ENCODE data around the gene HSBP1. TPM values are rescaled to one million over a fixed set of nuclear protein-coding genes. Genes with fewer than 3 reads are reported as not detected.

The HSBP1 gene
- total RNA-seq, 2 donors from 2014 or later, result 112 to 134 TPM

DNA sequence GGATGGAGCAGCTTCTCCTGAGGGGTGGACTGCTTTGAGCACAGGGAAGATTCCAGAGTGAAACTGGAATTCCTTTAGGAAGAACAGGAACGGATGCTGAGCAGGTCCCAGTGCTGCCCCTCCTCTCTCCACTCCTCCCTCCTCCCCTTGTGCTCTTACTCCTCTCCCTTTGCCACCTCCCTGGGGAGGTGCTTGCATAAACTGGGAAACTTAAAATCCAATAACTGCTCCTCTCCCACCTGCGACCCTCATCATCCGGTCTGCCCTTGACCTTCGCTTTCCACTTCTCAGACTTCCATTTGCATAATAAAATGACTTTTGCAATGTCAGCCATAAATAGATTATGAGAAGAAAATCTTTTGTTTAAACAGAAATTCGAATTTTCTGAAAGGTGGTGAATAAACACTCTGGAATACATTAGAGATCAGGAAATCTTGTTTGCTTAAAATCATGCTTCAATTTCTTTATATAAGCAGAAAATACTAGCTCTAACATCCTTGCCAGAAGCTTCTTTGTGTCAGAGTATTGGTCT is 23.7 kb downstream of the HSBP1 start:
- no peaks in the 10 kb centered on the region for H3K36me3 ChIP-seq
- intact Hi-C loops (cut with DNase I), result no loop called here
- no peak overlapping the region for H3K4me3 ChIP-seq
- no peaks in the 10 kb centered on the region for H3K4me1 ChIP-seq
- H3K9me3 ChIP-seq, result no peaks in the 10 kb centered on the region
- no peak for DNase-seq
- TF ChIP-seq, protein P1, sequence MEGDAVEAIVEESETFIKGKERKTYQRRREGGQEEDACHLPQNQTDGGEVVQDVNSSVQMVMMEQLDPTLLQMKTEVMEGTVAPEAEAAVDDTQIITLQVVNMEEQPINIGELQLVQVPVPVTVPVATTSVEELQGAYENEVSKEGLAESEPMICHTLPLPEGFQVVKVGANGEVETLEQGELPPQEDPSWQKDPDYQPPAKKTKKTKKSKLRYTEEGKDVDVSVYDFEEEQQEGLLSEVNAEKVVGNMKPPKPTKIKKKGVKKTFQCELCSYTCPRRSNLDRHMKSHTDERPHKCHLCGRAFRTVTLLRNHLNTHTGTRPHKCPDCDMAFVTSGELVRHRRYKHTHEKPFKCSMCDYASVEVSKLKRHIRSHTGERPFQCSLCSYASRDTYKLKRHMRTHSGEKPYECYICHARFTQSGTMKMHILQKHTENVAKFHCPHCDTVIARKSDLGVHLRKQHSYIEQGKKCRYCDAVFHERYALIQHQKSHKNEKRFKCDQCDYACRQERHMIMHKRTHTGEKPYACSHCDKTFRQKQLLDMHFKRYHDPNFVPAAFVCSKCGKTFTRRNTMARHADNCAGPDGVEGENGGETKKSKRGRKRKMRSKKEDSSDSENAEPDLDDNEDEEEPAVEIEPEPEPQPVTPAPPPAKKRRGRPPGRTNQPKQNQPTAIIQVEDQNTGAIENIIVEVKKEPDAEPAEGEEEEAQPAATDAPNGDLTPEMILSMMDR (IDR thresholded peaks at IDR 0.05), result no peak
- H3K27me3 ChIP-seq, result no peaks in the 10 kb centered on the region
- H3K27ac ChIP-seq, result no peak overlapping the region
- H3K9ac ChIP-seq (ENCODE audit: low read depth in 2 of 2, low read length in 2 of 2), result no peak overlapping the region

DNA sequence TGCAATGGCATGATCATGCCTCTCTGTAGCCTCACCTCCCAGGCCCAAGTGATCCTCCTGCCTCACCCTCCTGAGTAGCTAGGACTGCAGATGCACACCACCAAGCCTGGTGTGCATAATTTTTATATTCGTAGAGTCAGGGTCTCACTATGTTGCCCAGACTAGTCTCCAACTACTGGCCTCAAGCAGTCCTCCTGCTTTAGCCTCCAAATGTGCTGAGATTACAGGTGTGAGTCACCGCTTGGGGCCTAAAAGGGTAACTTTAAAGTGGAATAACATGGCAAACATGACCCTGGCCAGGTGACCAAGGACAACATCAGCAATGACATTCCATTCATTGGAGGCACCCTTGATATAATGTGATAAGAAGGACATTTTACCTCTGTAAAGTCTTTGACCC is 26.1 kb downstream of the HSBP1 start:
- Histone ChIP-seq H3K4me1 (no peaks in the 10 kb centered on the region), H3K9ac (ENCODE audit: low read depth in 2 of 2, low read length in 2 of 2) (no peak overlapping the region), H3K27me3 (no peaks in the 10 kb centered on the region), H3K4me3 (no peak overlapping the region), H3K36me3 (no peaks in the 10 kb centered on the region), H3K27ac (no peak overlapping the region), H3K9me3 (no peaks in the 10 kb centered on the region)
- TF ChIP-seq, protein P1 (IDR thresholded peaks at IDR 0.05), result no peak
- intact Hi-C loops (cut with DNase I), result no loop called here
- DNase-seq, result no peak

DNA sequence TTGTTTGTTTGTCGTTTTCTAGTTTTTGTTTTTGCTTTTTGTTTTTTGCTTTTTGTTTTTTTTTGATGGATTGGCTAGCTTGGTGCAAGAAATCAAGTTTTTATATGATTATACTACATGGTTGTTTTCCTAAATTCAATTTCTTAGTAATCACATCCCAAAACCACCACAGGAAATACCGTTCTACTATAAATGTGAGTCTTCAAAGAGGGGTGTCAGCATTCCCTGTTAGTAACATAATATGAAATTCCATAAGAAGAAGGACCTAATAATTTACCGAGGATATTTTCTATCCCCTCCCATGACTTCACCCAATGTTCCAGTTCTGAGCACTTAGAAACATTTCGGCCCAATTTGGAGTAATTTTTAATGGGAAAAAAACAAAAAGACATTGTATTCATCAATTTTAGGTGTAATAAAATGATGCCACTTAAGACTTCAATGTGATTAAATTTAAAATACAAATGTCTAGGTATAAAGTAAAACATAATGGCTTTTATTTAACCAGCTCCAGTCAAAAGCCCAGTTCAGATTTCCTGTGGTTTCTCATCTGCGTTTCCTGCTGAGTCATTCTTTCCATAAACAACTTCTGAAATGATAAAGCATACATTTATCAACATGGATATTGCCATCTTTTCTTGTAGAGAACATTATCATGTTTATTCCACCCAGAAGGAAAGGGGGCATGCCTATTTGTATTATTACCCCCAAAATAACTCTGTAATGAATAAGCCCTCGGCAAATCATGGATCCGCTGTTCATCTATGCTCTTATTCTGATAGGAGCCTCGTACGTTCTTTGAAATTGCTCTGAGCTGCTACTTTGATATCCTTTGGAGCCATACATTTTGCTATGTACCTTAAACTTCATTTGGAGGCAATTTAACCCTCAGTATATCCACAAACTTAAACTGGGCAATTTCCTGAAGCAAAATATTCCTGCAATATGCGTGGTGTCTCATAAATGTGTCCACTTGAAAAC is 28.1 kb downstream of the HSBP1 start:
- no peak for DNase-seq

DNA sequence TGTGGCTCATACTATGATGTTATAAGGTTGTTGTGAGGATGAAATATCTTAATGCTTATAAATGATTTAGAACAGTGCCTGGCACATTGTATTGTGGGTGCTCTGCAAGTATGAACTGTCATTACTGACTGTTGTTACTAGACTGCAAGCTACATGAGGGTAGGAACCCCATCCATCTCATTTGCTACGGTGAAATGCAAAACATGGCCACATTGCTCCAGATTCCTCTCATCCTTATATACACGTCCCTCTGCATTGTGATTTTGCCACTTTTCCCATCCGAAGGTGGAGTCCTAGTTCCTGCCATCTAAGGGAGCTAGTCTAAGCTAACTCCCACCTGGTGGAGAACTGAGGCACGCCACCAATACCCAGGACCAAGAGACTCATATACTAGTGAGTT is 29.8 kb downstream of the HSBP1 start:
- Histone ChIP-seq H3K27me3 (no peaks in the 10 kb centered on the region), H3K27ac (no peak overlapping the region), H3K4me1 (no peaks in the 10 kb centered on the region), H3K9me3 (no peaks in the 10 kb centered on the region), H3K36me3 (no peaks in the 10 kb centered on the region), H3K9ac (ENCODE audit: low read depth in 2 of 2, low read length in 2 of 2) (no peak overlapping the region), H3K4me3 (no peak overlapping the region)
- TF ChIP-seq, protein P1 (IDR thresholded peaks at IDR 0.05), result no peak
- intact Hi-C loops (cut with DNase I), result no loop called here
- DNase-seq, result no peak

More for the DNA sequence above, 28.1 kb downstream of the HSBP1 start:
- TF ChIP-seq, protein P1 (IDR thresholded peaks at IDR 0.05), result no peak
- intact Hi-C loops (cut with DNase I), result no loop called here
- Histone ChIP-seq H3K27me3 (no peaks in the 10 kb centered on the region), H3K4me1 (no peaks in the 10 kb centered on the region), H3K4me3 (no peak overlapping the region), H3K9me3 (no peaks in the 10 kb centered on the region), H3K9ac (ENCODE audit: low read depth in 2 of 2, low read length in 2 of 2) (no peak overlapping the region), H3K27ac (no peak overlapping the region), H3K36me3 (no peaks in the 10 kb centered on the region)

DNA sequence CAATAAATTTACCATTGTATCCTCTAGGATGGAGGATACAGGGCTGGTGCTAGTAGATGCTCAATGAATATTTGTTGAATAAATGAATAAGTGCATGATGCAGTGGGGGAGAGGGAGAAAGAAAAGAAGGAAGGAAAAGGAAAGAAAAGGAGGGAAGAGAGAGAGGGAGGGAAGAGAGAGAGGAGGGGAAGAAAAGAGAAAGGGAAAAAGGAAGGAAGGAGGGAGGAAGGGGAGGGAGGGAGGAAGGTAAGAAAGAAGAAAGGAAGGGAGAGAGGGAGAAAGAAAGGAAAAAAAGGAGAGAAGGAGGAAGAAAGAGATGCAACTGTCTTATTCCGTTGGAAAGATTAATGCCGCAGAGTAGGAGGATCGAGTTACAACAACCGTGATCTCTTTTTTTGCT is 30.4 kb downstream of the HSBP1 start:
- intact Hi-C loops (cut with DNase I), result no loop called here
- H3K4me1 ChIP-seq, result no peaks in the 10 kb centered on the region
- no peaks in the 10 kb centered on the region for H3K36me3 ChIP-seq
- H3K4me3 ChIP-seq, result no peak overlapping the region
- no peak overlapping the region for H3K9ac ChIP-seq (ENCODE audit: low read depth in 2 of 2, low read length in 2 of 2)
- no peaks in the 10 kb centered on the region for H3K27me3 ChIP-seq
- no peaks in the 10 kb centered on the region for H3K9me3 ChIP-seq
- DNase-seq, result no peak
- TF ChIP-seq, protein P1 (IDR thresholded peaks at IDR 0.05), result no peak
- no peak overlapping the region for H3K27ac ChIP-seq
